Bronchial epithelial cell (primary cell): ENCODE measurements around the gene ZFP1. TPM values are rescaled to one million over a fixed set of nuclear protein-coding genes. Genes with fewer than 3 reads are reported as not detected.

Source experiments
- DNase-seq: peaks from one replicate; pipeline ENCODE4 v3.0.0-alpha.2; 2010; ENCODE audit warnings: low read depth
- FAIRE-seq: peaks from 2 replicates; lab custom pipeline; 2011; peaks lifted over from hg19 to GRCh38; lab: Jason Lieb, UNC
- H3K27me3 ChIP-seq: 2 replicates; pipeline ENCODE4 v1.5.1; 2011; ENCODE audit warnings: low read length; ENCODE audit not compliant: control insufficient read depth, insufficient read depth
- H3K36me3 ChIP-seq: 2 replicates; pipeline ENCODE4 v1.5.1; 2011; ENCODE audit warnings: low read length; ENCODE audit not compliant: control insufficient read depth, insufficient read depth
- H3K4me3 ChIP-seq: 2 replicates; pipeline ENCODE4 v1.5.1; 2011; ENCODE audit warnings: mild to moderate bottlenecking, low read depth, low read length, control low read depth
- CTCF ChIP-seq: IDR thresholded peaks from 2 replicates; pipeline ENCODE4 v1.5.1; 2011; ENCODE audit warnings: mild to moderate bottlenecking, moderate library complexity, low read length, control low read depth, inconsistent platforms; ENCODE audit not compliant: insufficient read depth, severe bottlenecking
- total RNA-seq: library from RNA; depleted of rRNA; stranded (reverse); fragments of >200 nt; gene quantifications from 2 replicates; pipeline ENCODE4 v1.2.1, GENCODE V29; 2014

Gene ZFP1
- total RNA-seq, 1 donor from 2014 or later, result 10.5 TPM

DNA sequence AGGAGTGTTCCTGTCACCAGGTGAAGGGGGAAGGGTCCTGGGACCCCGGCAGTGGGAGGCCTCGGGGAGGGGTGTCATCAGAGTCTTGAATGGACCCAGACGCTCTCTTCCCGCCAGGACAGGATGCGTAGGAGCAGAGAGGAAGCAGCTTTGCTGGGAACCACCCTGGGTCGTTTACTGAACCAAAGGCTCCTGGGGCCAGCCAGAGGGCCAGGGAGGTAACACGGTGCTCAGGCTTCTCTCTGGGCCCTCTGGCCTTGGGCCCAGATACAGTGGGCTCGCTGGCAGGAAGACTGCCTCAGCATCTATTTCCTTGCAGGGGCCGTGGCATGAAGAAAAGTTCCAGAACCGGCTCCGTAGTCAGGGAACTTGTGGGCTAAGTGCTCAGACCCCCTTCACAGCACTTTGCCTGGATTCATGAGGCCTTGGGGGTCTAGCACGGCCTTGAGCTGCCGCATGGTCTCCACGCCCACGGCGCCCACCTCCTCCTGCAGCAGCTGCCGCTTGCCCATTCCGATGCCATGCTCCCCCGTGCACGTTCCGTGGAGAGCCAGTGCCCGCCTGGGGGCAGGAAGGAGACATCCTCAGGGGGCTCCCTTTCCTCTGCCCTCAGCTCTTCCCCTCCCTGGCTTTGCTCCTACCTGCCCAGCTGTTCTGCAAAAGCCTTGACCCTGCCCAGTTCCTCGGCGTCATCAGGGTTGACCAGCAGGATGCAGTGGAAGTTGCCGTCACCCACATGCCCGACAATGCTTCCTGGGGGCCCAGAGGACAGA, 36.2 kb upstream of the ZFP1 start:
- TF ChIP-seq CTCF, result no peak
- no peaks in the 10 kb centered on the region for H3K36me3 ChIP-seq
- H3K4me3 ChIP-seq, result no peak overlapping the region
- FAIRE-seq, result no peak
- H3K27me3 ChIP-seq, result no peaks in the 10 kb centered on the region
- DNase-seq, result no peak

GRCh38 chr16:75112734-75113491, 35.4 kb upstream of the ZFP1 start:
- DNase-seq (no peak), FAIRE-seq (no peak)
- no peak for TF ChIP-seq CTCF
- no peaks in the 10 kb centered on the region for H3K36me3 ChIP-seq
- H3K27me3 ChIP-seq, result no peaks in the 10 kb centered on the region
- no peak overlapping the region for H3K4me3 ChIP-seq

GRCh38 chr16:75113541-75114121, 34.7 kb upstream of the ZFP1 start:
- Histone ChIP-seq H3K4me3 (no peak overlapping the region), H3K36me3 (no peaks in the 10 kb centered on the region), H3K27me3 (no peaks in the 10 kb centered on the region)
- FAIRE-seq (no peak), DNase-seq (no peak)
- no peak for TF ChIP-seq CTCF

GRCh38 chr16:75114179-75114945, 34.0 kb upstream of the ZFP1 start:
- Histone ChIP-seq H3K36me3 (no peaks in the 10 kb centered on the region), H3K4me3 (no peak overlapping the region), H3K27me3 (no peaks in the 10 kb centered on the region)
- FAIRE-seq, result no peak
- no peak for DNase-seq
- no peak for TF ChIP-seq CTCF

DNA sequence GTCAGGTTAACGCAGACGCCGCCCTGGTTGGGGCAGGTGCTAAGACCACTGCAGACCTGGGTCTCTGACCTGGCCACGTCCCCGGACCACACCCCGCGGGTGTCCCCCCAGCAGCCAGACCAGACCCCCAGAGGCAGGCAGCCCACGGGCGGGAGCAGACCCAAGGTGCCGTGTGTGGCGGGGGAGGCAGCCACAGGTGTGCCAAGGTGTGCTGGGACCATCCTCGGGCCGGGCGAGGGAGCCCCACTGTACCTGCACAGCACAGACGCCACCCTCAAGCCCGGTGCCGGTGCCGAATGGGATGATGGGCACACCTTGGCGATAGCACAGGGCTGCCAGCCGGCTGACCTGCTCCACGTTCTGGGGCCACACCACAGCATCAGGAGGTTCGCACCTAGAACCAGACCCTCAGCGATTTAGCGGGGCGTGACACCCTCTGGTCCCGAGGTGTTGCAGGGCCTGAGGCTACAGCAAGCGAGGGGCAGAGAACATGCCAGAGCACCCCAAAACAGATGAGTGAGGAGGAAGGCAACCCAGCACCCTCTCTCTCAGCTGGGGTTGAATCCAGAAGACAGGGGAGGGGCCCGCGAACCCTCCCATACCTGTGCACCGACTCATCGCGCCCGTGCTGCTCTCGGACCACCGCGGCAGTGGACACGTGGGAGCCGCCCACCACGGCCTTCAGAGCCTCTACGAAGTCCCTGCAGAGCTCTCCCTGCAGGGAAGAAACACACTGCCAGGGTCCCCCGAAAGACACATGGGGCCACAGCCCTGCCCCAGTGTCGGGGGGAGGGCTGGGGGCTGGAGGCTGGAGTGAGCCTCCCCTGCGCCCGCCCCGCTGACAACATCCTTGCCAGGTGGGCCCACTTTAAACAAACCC, 33.1 kb upstream of the ZFP1 start:
- FAIRE-seq (no peak), DNase-seq (no peak)
- Histone ChIP-seq H3K36me3 (no peaks in the 10 kb centered on the region), H3K4me3 (no peak overlapping the region), H3K27me3 (no peaks in the 10 kb centered on the region)
- no peak for TF ChIP-seq CTCF
